ENCODE data around the gene CAMTA1. TPM values are rescaled to one million over a fixed set of nuclear protein-coding genes. Genes with fewer than 3 reads are reported as not detected.

The CAMTA1 gene
- total RNA-seq, 1 experiment from 2014 or later = 60.0 TPM

GRCh38 chr1:6960291-6960811, 175.1 kb downstream of the CAMTA1 start:
- H3K9me3 ChIP-seq = no peaks in the 10 kb centered on the region
- CTCF ChIA-PET = no interaction called here
- peaks cover 7% of the 10 kb centered on the region for H3K27me3 Mint-ChIP-seq (ENCODE audit: insufficient read depth, unreplicated experiment)
- intact Hi-C loops (cut with micrococcal nuclease; ENCODE audit: unreplicated experiment) = no loop called here
- H3K27ac Mint-ChIP-seq (ENCODE audit: unreplicated experiment) = no peak overlapping the region
- H3K4me3 Mint-ChIP-seq (ENCODE audit: unreplicated experiment) = no peak overlapping the region
- no peak overlapping the region for H3K4me3 ChIP-seq (ENCODE audit: low read depth, low read length)
- no peaks in the 10 kb centered on the region for H3K36me3 Mint-ChIP-seq (ENCODE audit: insufficient read depth, unreplicated experiment)
- H3K27me3 ChIP-seq (replicated peaks; ENCODE audit: control insufficient read depth, insufficient read depth, low read length) = no peaks in the 10 kb centered on the region; the same call in 1 of the 2 replicates
- no peaks in the 10 kb centered on the region for H3K36me3 ChIP-seq (ENCODE audit: control insufficient read depth, insufficient read depth, low read length)
- H3K4me1 ChIP-seq = no peaks in the 10 kb centered on the region
- no TSS peak for BruUV-seq (replicated peaks)
- no peak for DNase-seq
- POLR2A ChIA-PET = no interaction called here
- H3K4me1 Mint-ChIP-seq (ENCODE audit: low read depth, unreplicated experiment) = no peaks in the 10 kb centered on the region
- no peak for TF ChIP-seq CTCF (IDR thresholded peaks at IDR 0.05; ENCODE audit: insufficient read depth in 1 of 2, low read depth in 1 of 2, low read length in 1 of 2, severe bottlenecking in 1 of 2, unreplicated experiment in 1 of 2)
- no peaks in the 10 kb centered on the region for H3K9me3 Mint-ChIP-seq (ENCODE audit: unreplicated experiment)

GRCh38 chr1:6960860-6961259, 175.6 kb downstream of the CAMTA1 start:
- no TSS peak for BruUV-seq (replicated peaks)
- intact Hi-C loops (cut with micrococcal nuclease; ENCODE audit: unreplicated experiment) = no loop called here
- H3K27me3 Mint-ChIP-seq (ENCODE audit: insufficient read depth, unreplicated experiment) = peaks cover 7% of the 10 kb centered on the region
- no peak overlapping the region for H3K4me3 Mint-ChIP-seq (ENCODE audit: unreplicated experiment)
- H3K4me1 Mint-ChIP-seq (ENCODE audit: low read depth, unreplicated experiment) = no peaks in the 10 kb centered on the region
- no peak overlapping the region for H3K4me3 ChIP-seq (ENCODE audit: low read depth, low read length)
- no peaks in the 10 kb centered on the region for H3K9me3 ChIP-seq
- CTCF ChIA-PET = no interaction called here
- no peak for TF ChIP-seq CTCF (IDR thresholded peaks at IDR 0.05; ENCODE audit: insufficient read depth in 1 of 2, low read depth in 1 of 2, low read length in 1 of 2, severe bottlenecking in 1 of 2, unreplicated experiment in 1 of 2)
- no peaks in the 10 kb centered on the region for H3K4me1 ChIP-seq
- H3K27me3 ChIP-seq (replicated peaks; ENCODE audit: control insufficient read depth, insufficient read depth, low read length) = no peaks in the 10 kb centered on the region; the same call in 1 of the 2 replicates
- no peaks in the 10 kb centered on the region for H3K36me3 ChIP-seq (ENCODE audit: control insufficient read depth, insufficient read depth, low read length)
- no peak overlapping the region for H3K27ac Mint-ChIP-seq (ENCODE audit: unreplicated experiment)
- DNase-seq = no peak
- no peaks in the 10 kb centered on the region for H3K36me3 Mint-ChIP-seq (ENCODE audit: insufficient read depth, unreplicated experiment)
- H3K9me3 Mint-ChIP-seq (ENCODE audit: unreplicated experiment) = no peaks in the 10 kb centered on the region
- POLR2A ChIA-PET = no interaction called here

GRCh38 chr1:6961289-6961688, 176.0 kb downstream of the CAMTA1 start:
- Mint-ChIP-seq H3K4me1 (ENCODE audit: low read depth, unreplicated experiment) (no peaks in the 10 kb centered on the region), H3K27me3 (ENCODE audit: insufficient read depth, unreplicated experiment) (peaks cover 7% of the 10 kb centered on the region), H3K9me3 (ENCODE audit: unreplicated experiment) (no peaks in the 10 kb centered on the region), H3K4me3 (ENCODE audit: unreplicated experiment) (no peak overlapping the region), H3K27ac (ENCODE audit: unreplicated experiment) (no peak overlapping the region), H3K36me3 (ENCODE audit: insufficient read depth, unreplicated experiment) (no peaks in the 10 kb centered on the region)
- ChIA-PET CTCF (no interaction called here), POLR2A (no interaction called here)
- no peak overlapping the region for H3K4me3 ChIP-seq (ENCODE audit: low read depth, low read length)
- DNase-seq = no peak
- no peaks in the 10 kb centered on the region for H3K4me1 ChIP-seq
- no peaks in the 10 kb centered on the region for H3K36me3 ChIP-seq (ENCODE audit: control insufficient read depth, insufficient read depth, low read length)
- TF ChIP-seq CTCF (IDR thresholded peaks at IDR 0.05; ENCODE audit: insufficient read depth in 1 of 2, low read depth in 1 of 2, low read length in 1 of 2, severe bottlenecking in 1 of 2, unreplicated experiment in 1 of 2) = no peak
- no peaks in the 10 kb centered on the region for H3K9me3 ChIP-seq
- intact Hi-C loops (cut with micrococcal nuclease; ENCODE audit: unreplicated experiment) = no loop called here
- BruUV-seq (replicated peaks) = no TSS peak
- H3K27me3 ChIP-seq (replicated peaks; ENCODE audit: control insufficient read depth, insufficient read depth, low read length) = no peaks in the 10 kb centered on the region; the same call in 1 of the 2 replicates
